ES-I3 (cell line): ENCODE measurements around the gene CLCF1.

Source experiments
- H3K36me3 ChIP-seq: 2 replicates; pipeline ENCODE4 v1.6.1; 2013; ENCODE audit warnings: mild to moderate bottlenecking, low read length, control low read depth, moderate library complexity; ENCODE audit not compliant: insufficient read depth
- H3K4me1 ChIP-seq: 2 replicates; pipeline ENCODE4 v1.6.1; 2013; ENCODE audit warnings: mild to moderate bottlenecking, control low read depth, low read length; ENCODE audit not compliant: insufficient read depth
- H3K9ac ChIP-seq: 2 replicates; pipeline ENCODE4 v1.6.1; 2013; ENCODE audit warnings: low read depth, mild to moderate bottlenecking, low read length, moderate library complexity
- H3K9me3 ChIP-seq: 2 replicates; pipeline ENCODE4 v1.6.1; 2013; ENCODE audit warnings: mild to moderate bottlenecking, low read length, moderate library complexity; ENCODE audit not compliant: control insufficient read depth, insufficient read depth

The CLCF1 gene

GRCh38 chr11:67368621-67369020 is 4.8 kb downstream of the CLCF1 start:
- Histone ChIP-seq H3K9me3 (no peaks in the 10 kb centered on the region), H3K9ac (no peak overlapping the region), H3K4me1 (peaks cover 22% of the 10 kb centered on the region)

GRCh38 chr11:67367761-67368227 is 5.6 kb downstream of the CLCF1 start:
- peaks cover 22% of the 10 kb centered on the region for H3K4me1 ChIP-seq
- no peaks in the 10 kb centered on the region for H3K36me3 ChIP-seq
- no peaks in the 10 kb centered on the region for H3K9me3 ChIP-seq
- no peak overlapping the region for H3K9ac ChIP-seq

More at GRCh38 chr11:67368621-67369020, 4.8 kb downstream of the CLCF1 start:
- no peaks in the 10 kb centered on the region for H3K36me3 ChIP-seq

- Histone ChIP-seq H3K9me3 (no peaks in the 10 kb centered on the region), H3K9ac (no peak overlapping the region), H3K4me1 (peaks cover 22% of the 10 kb centered on the region), H3K36me3 (no peaks in the 10 kb centered on the region)
These were observed 6.2 kb downstream of the CLCF1 start for GRCh38 chr11:67366961-67367760.

- H3K9me3 ChIP-seq: no peaks in the 10 kb centered on the region
- no peaks in the 10 kb centered on the region for H3K36me3 ChIP-seq
- H3K9ac ChIP-seq: no peak overlapping the region
- H3K4me1 ChIP-seq: peaks cover 19% of the 10 kb centered on the region
These were observed 6.9 kb downstream of the CLCF1 start for GRCh38 chr11:67366546-67366945.

- Histone ChIP-seq H3K9me3 (no peaks in the 10 kb centered on the region), H3K9ac (no peak overlapping the region), H3K4me1 (peaks cover 13% of the 10 kb centered on the region), H3K36me3 (no peaks in the 10 kb centered on the region)
These were observed 7.5 kb downstream of the CLCF1 start for GRCh38 chr11:67365736-67366444.

- Histone ChIP-seq H3K4me1 (peaks cover 9% of the 10 kb centered on the region; the same call in 1 of the 2 replicates), H3K9me3 (no peaks in the 10 kb centered on the region), H3K9ac (no peak overlapping the region), H3K36me3 (no peaks in the 10 kb centered on the region)
These were observed 8.3 kb downstream of the CLCF1 start for GRCh38 chr11:67364783-67365722.

- H3K9me3 ChIP-seq: no peaks in the 10 kb centered on the region
- H3K4me1 ChIP-seq: peaks cover 9% of the 10 kb centered on the region; the same call in 1 of the 2 replicates
- H3K9ac ChIP-seq: no peak overlapping the region
- H3K36me3 ChIP-seq: no peaks in the 10 kb centered on the region
These were observed 9.2 kb downstream of the CLCF1 start for GRCh38 chr11:67364169-67364568.

GRCh38 chr11:67357831-67358670 is 15.3 kb downstream of the CLCF1 start:
- Histone ChIP-seq H3K4me1 (peaks cover 21% of the 10 kb centered on the region), H3K9ac (no peak overlapping the region), H3K36me3 (no peaks in the 10 kb centered on the region), H3K9me3 (no peaks in the 10 kb centered on the region)

GRCh38 chr11:67356864-67357561 is 16.4 kb downstream of the CLCF1 start:
- H3K4me1 ChIP-seq: peaks cover 21% of the 10 kb centered on the region

GRCh38 chr11:67356387-67356863 is 17.0 kb downstream of the CLCF1 start:
- Histone ChIP-seq H3K9me3 (no peaks in the 10 kb centered on the region), H3K4me1 (peaks cover 22% of the 10 kb centered on the region), H3K9ac (no peak overlapping the region), H3K36me3 (no peaks in the 10 kb centered on the region)

More at GRCh38 chr11:67356864-67357561, 16.4 kb downstream of the CLCF1 start:
- H3K36me3 ChIP-seq: no peaks in the 10 kb centered on the region
- H3K9ac ChIP-seq: no peak overlapping the region
- H3K9me3 ChIP-seq: no peaks in the 10 kb centered on the region

- peaks cover 24% of the 10 kb centered on the region for H3K4me1 ChIP-seq
- H3K36me3 ChIP-seq: no peaks in the 10 kb centered on the region
- H3K9ac ChIP-seq: no peak overlapping the region
- H3K9me3 ChIP-seq: no peaks in the 10 kb centered on the region
These were observed 17.5 kb downstream of the CLCF1 start for GRCh38 chr11:67355794-67356386.

GRCh38 chr11:67355023-67355793 is 18.2 kb downstream of the CLCF1 start:
- no peak overlapping the region for H3K9ac ChIP-seq
- H3K9me3 ChIP-seq: no peaks in the 10 kb centered on the region
- H3K4me1 ChIP-seq: peaks cover 24% of the 10 kb centered on the region
- no peaks in the 10 kb centered on the region for H3K36me3 ChIP-seq
